GM23248 (cell line): ENCODE measurements around the gene MYO18B.

Experiments
- EZH2 ChIP-seq: fragments of 200-600 bp; sonication (generic); IDR thresholded peaks from 2 replicates; pipeline ENCODE4 v1.6.1; 2018; ENCODE audit warnings: antibody characterized with exemption, mild to moderate bottlenecking; ENCODE audit not compliant: insufficient read depth, poor library complexity, severe bottlenecking
- EZH2phosphoT487 ChIP-seq: fragments of 200-600 bp; sonication (generic); IDR thresholded peaks from 2 replicates; pipeline ENCODE4 v1.6.1; 2018; ENCODE audit warnings: antibody characterized with exemption, moderate library complexity, mild to moderate bottlenecking, low read depth; ENCODE audit not compliant: insufficient read depth

DNA sequence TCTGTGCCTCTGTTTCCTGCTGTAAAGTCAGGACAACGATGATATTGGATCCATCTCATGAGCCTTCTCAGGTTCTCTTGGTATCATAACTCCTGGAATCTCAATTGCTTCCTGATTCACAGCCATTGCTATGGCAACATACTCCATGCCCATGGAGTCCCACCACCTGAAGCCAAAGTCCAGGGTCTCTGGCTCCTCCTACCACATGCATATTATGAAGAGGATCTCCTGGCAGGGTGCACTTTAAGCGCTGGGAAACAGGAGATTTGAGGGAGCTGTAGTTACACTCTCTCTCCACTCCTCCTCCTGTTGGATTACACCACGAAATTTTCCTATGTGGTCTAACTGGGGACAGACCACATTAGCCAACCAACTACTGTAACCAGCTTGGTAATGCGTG, 296.4 kb downstream of the MYO18B start:
- TF ChIP-seq EZH2phosphoT487 (no peak), EZH2 (no peak)
